ENCODE data around the gene MICAL3.

DNA sequence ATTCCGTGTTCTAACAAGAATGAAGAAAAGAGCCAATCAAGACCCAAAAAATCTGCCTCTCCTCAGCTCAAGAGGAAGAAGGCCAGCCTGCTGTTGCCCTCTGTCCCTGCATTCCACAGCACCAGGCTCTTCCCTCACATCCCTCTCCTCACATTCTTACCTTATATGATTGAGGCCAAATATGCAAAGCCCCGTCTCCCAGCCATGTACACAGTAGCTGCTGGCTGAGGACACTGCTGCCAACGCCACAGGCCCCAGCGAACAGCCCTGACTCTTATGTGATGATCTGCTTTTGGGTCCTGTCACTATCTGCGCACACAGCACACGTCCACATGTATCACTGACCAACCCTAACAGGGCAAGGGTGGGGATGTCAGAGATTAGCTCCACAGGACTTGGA, 60.2 kb downstream of the MICAL3 start:
- TF ChIP-seq EZH2 (IDR thresholded peaks at IDR 0.05) (no peak), POLR2AphosphoS5 (IDR thresholded peaks at IDR 0.05; ENCODE audit: borderline replicate concordance, low read depth, low read length) (no peak), FOXP2 (optimal IDR thresholded peaks at IDR 0.05; ENCODE audit: control extremely low read depth, extremely low read length, insufficient read depth) (no peak)
